Measurements from ENCODE around the gene NOTCH3. TPM values are rescaled to one million over a fixed set of nuclear protein-coding genes. Genes with fewer than 3 reads are reported as not detected.

Gene NOTCH3
- total RNA-seq, 2 donors from 2014 or later, result 140 to 171 TPM

- Histone ChIP-seq H3K27me3 (ENCODE audit: control insufficient read depth, insufficient read depth, low read length, poor library complexity, severe bottlenecking) (no peaks in the 10 kb centered on the region), H3K4me1 (ENCODE audit: control insufficient read depth, insufficient read depth, low read length) (no peaks in the 10 kb centered on the region), H3K27ac (ENCODE audit: low read depth, low read length) (peak overlapping the region; percentile 1), H3K9me3 (ENCODE audit: control insufficient read depth, low read length) (peaks cover 3% of the 10 kb centered on the region), H3K36me3 (ENCODE audit: control insufficient read depth, insufficient read depth, low read length) (peaks cover 68% of the 10 kb centered on the region), H3K4me3 (ENCODE audit: low read length) (no peak overlapping the region), H3K9ac (ENCODE audit: extremely low read depth, low read length, poor library complexity, severe bottlenecking) (no peak overlapping the region)
- no peaks in the 10 kb centered on the region for H3K27me3 Mint-ChIP-seq (ENCODE audit: insufficient read depth)
- no peaks in the 10 kb centered on the region for H3K9me3 Mint-ChIP-seq
- peaks cover 61% of the 10 kb centered on the region for H3K36me3 Mint-ChIP-seq (ENCODE audit: low read depth)
- H3K4me3 Mint-ChIP-seq, result no peak overlapping the region
- WGBS, 2 experiments (ENCODE audit: insufficient coverage in 1 of 2, insufficient read length in 1 of 2), result 92 to 96% methylated on average over 5 to 6 of the region's 7 CpGs
- H3K27ac Mint-ChIP-seq, result no peak overlapping the region
- H3K4me1 Mint-ChIP-seq, result no peaks in the 10 kb centered on the region
- TF ChIP-seq, protein P1, sequence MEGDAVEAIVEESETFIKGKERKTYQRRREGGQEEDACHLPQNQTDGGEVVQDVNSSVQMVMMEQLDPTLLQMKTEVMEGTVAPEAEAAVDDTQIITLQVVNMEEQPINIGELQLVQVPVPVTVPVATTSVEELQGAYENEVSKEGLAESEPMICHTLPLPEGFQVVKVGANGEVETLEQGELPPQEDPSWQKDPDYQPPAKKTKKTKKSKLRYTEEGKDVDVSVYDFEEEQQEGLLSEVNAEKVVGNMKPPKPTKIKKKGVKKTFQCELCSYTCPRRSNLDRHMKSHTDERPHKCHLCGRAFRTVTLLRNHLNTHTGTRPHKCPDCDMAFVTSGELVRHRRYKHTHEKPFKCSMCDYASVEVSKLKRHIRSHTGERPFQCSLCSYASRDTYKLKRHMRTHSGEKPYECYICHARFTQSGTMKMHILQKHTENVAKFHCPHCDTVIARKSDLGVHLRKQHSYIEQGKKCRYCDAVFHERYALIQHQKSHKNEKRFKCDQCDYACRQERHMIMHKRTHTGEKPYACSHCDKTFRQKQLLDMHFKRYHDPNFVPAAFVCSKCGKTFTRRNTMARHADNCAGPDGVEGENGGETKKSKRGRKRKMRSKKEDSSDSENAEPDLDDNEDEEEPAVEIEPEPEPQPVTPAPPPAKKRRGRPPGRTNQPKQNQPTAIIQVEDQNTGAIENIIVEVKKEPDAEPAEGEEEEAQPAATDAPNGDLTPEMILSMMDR (conservative IDR thresholded peaks at IDR 0.05), result no peak
- no peak for DNase-seq
Observed at GRCh38 chr19:15114153-15114540, 86.6 kb downstream of the NOTCH3 start.

DNA sequence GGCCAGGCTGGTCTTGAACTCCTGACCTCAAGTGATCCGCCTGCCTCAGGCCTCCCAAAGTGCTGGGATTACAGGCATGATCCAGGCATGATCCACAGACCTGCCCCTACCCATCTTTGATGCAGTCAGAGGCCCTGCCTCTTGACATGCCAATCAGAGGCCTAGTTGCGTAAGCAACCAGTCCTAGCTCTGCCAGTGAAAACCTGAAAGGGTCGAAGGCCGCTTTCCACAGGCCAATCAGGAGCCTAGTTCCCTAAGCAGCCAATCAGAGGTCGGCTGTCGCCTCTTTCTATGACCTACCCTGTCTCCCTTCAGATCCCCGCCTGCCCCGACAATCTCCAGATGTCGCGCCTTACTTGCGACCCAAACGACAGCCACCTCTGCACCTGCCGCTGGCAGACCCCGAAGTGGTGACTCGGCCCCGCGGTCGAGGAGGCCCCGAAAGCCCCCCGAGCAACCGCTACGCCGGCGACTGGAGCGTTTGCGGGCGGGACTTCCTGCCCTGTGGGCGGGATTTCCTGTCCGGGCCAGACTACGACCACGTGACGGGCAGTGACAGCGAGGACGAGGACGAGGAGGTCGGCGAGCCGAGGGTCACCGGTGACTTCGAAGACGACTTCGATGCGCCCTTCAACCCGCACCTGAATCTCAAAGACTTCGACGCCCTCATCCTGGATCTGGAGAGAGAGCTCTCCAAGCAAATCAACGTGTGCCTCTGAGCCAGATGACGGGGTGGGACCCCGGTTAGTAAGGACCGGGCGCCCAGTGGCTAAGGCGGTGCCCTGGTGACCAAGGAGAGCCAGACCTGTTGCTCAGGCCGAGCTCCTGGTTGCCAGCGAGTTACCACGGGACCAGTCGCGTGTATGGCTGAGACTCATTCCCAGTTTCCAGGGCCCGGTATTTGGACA lies 87.3 kb downstream of the NOTCH3 start:
- peaks cover 55% of the 10 kb centered on the region for H3K36me3 Mint-ChIP-seq (ENCODE audit: low read depth)
- WGBS, 2 experiments (ENCODE audit: insufficient coverage in 1 of 2, insufficient read length in 1 of 2), result 96 to 98% methylated on average over 52 to 58 of the region's 58 CpGs
- no peak overlapping the region for H3K4me3 Mint-ChIP-seq
- no peaks in the 10 kb centered on the region for H3K27me3 ChIP-seq (ENCODE audit: control insufficient read depth, insufficient read depth, low read length, poor library complexity, severe bottlenecking)
- H3K27ac Mint-ChIP-seq, result no peak overlapping the region
- no peaks in the 10 kb centered on the region for H3K4me1 ChIP-seq (ENCODE audit: control insufficient read depth, insufficient read depth, low read length)
- DNase-seq, result peak; percentile 78
- H3K9me3 ChIP-seq (ENCODE audit: control insufficient read depth, low read length), result no peaks in the 10 kb centered on the region
- peaks cover 61% of the 10 kb centered on the region for H3K36me3 ChIP-seq (ENCODE audit: control insufficient read depth, insufficient read depth, low read length)
- TF ChIP-seq, protein P1 (conservative IDR thresholded peaks at IDR 0.05), result no peak
- H3K4me3 ChIP-seq (ENCODE audit: low read length), result no peak overlapping the region
- H3K27ac ChIP-seq (ENCODE audit: low read depth, low read length), result no peak overlapping the region
- no peaks in the 10 kb centered on the region for H3K27me3 Mint-ChIP-seq (ENCODE audit: insufficient read depth)
- H3K9me3 Mint-ChIP-seq, result no peaks in the 10 kb centered on the region
- peaks cover under 1% of the 10 kb centered on the region for H3K4me1 Mint-ChIP-seq
- H3K9ac ChIP-seq (ENCODE audit: extremely low read depth, low read length, poor library complexity, severe bottlenecking), result no peak overlapping the region

DNA sequence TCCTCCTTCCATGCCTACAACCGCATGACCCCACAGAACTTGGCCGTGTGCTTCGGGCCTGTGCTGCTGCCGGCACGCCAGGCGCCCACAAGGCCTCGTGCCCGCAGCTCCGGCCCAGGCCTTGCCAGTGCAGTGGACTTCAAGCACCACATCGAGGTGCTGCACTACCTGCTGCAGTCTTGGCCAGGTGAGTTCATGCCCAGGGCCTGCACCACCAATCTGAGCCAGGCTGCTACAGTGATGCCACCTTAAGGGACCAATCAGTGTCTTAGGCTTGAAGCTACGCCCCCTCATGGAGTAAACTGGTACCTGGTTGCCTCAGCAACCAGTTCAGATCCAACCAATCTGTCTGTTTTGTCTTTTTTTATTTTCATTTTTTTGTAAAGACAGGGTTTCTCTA lies 88.4 kb downstream of the NOTCH3 start:
- Histone ChIP-seq H3K27me3 (ENCODE audit: control insufficient read depth, insufficient read depth, low read length, poor library complexity, severe bottlenecking) (no peaks in the 10 kb centered on the region), H3K4me3 (ENCODE audit: low read length) (no peak overlapping the region), H3K4me1 (ENCODE audit: control insufficient read depth, insufficient read depth, low read length) (no peaks in the 10 kb centered on the region), H3K36me3 (ENCODE audit: control insufficient read depth, insufficient read depth, low read length) (peaks cover 51% of the 10 kb centered on the region), H3K9ac (ENCODE audit: extremely low read depth, low read length, poor library complexity, severe bottlenecking) (no peak overlapping the region), H3K9me3 (ENCODE audit: control insufficient read depth, low read length) (no peaks in the 10 kb centered on the region), H3K27ac (ENCODE audit: low read depth, low read length) (no peak overlapping the region)
- peak; percentile 81 for DNase-seq
- Mint-ChIP-seq H3K9me3 (no peaks in the 10 kb centered on the region), H3K27me3 (ENCODE audit: insufficient read depth) (no peaks in the 10 kb centered on the region), H3K4me3 (no peak overlapping the region), H3K27ac (no peak overlapping the region), H3K4me1 (peaks cover 8% of the 10 kb centered on the region), H3K36me3 (ENCODE audit: low read depth) (peaks cover 44% of the 10 kb centered on the region)
- WGBS, 2 experiments (ENCODE audit: insufficient coverage in 1 of 2, insufficient read length in 1 of 2), result 93 to 94% methylated on average over 10 to 11 of the region's 11 CpGs
- TF ChIP-seq, protein P1 (conservative IDR thresholded peaks at IDR 0.05), result peak; percentile 39
